OCI-LY7 (cell line): Measurements from ENCODE around the gene THRSP. TPM values are rescaled to one million over a fixed set of nuclear protein-coding genes. Genes with fewer than 3 reads are reported as not detected.
"Not testable (repeated sequence)": the region's sequence is repeated elsewhere in the genome, so short reads cannot be mapped to it uniquely, and the experiment has no call there.

Source experiments
- BruUV-seq: library from RNA; stranded (reverse); fragments of 400-500 nt; replicated peaks from 2 replicates; lab custom pipeline; 2021; lab: Mats Ljungman, UMichigan
- CTCF ChIA-PET: fragments of 300-600 bp; sonication (Branson Sonifier 250); formaldehyde crosslinking; loops from one replicate; lab custom pipeline; 2022; ENCODE audit warnings: antibody characterized with exemption; ENCODE audit not compliant: unreplicated experiment; lab: Charles Lee
- POLR2A ChIA-PET: fragments of 300-600 bp; sonication (Branson Sonifier 250); formaldehyde crosslinking; loops from one replicate; lab custom pipeline; 2022; ENCODE audit warnings: antibody characterized with exemption; lab: Charles Lee
- DNase-seq: peaks from one replicate; pipeline ENCODE4 v3.0.0-alpha.2; 2015; ENCODE audit warnings: low spot score
- H2AFZ ChIP-seq: fragments of 200-600 bp; sonication (generic), shearing (Covaris generic); 2 replicates; pipeline ENCODE4 v1.6.1; 2014; ENCODE audit warnings: mild to moderate bottlenecking, antibody characterized with exemption, low read length, moderate library complexity
- H3K27ac ChIP-seq: fragments of 200-600 bp; sonication (generic); 2 replicates; pipeline ENCODE4 v1.5.1; 2014; ENCODE audit warnings: mixed run types, low read depth, mild to moderate bottlenecking, moderate library complexity, low read length, inconsistent platforms; ENCODE audit not compliant: poor library complexity, severe bottlenecking
- H3K36me3 ChIP-seq: fragments of 200-600 bp; sonication (generic); 2 replicates; pipeline ENCODE4 v1.6.1; 2014; ENCODE audit warnings: mild to moderate bottlenecking, antibody characterized with exemption, low read length, moderate library complexity, mixed read lengths; ENCODE audit not compliant: insufficient read depth
- H3K4me1 ChIP-seq: fragments of 200-600 bp; sonication (generic); 2 replicates; pipeline ENCODE4 v1.5.1; 2014; ENCODE audit warnings: mild to moderate bottlenecking, low read length; ENCODE audit not compliant: insufficient read depth, poor library complexity, severe bottlenecking
- H3K4me2 ChIP-seq: fragments of 200-600 bp; sonication (generic); 2 replicates; pipeline ENCODE4 v1.6.1; 2014; ENCODE audit warnings: mild to moderate bottlenecking, low read length
- H3K4me3 ChIP-seq: fragments of 200-600 bp; sonication (generic); 2 replicates; pipeline ENCODE4 v1.5.1; 2014; ENCODE audit warnings: mild to moderate bottlenecking, low read depth, low read length; ENCODE audit not compliant: poor library complexity, severe bottlenecking
- H3K79me2 ChIP-seq: fragments of 200-600 bp; sonication (generic); 2 replicates; pipeline ENCODE4 v1.6.1; 2016; ENCODE audit warnings: low read depth, mild to moderate bottlenecking, low read length, moderate library complexity, mixed read lengths; ENCODE audit not compliant: insufficient read depth
- H3K9me2 ChIP-seq: fragments of 200-600 bp; sonication (generic); 2 replicates; pipeline ENCODE4 v1.6.1; 2016; ENCODE audit warnings: mild to moderate bottlenecking, low read length, mixed read lengths; ENCODE audit not compliant: insufficient read depth
- H3K9me3 ChIP-seq: fragments of 200-600 bp; sonication (generic); 2 replicates; pipeline ENCODE4 v1.6.1; 2014; ENCODE audit warnings: mild to moderate bottlenecking, mixed run types, low read length, mixed read lengths
- H4K20me1 ChIP-seq: fragments of 200-600 bp; sonication (generic); 2 replicates; pipeline ENCODE4 v1.6.1; 2014; ENCODE audit warnings: mild to moderate bottlenecking, antibody characterized with exemption, low read length, moderate library complexity, mixed read lengths; ENCODE audit not compliant: insufficient read depth
- CTCF ChIP-seq: fragments of 200-600 bp; sonication (generic); conservative IDR thresholded peaks from 2 replicates; pipeline ENCODE4 v1.5.1; 2014; ENCODE audit warnings: mild to moderate bottlenecking, antibody characterized with exemption, low read length, moderate library complexity, mixed read lengths
- EZH2phosphoT487 ChIP-seq: fragments of 200-600 bp; sonication (generic); IDR thresholded peaks from 2 replicates; pipeline ENCODE4 v1.6.1; 2018; ENCODE audit warnings: low read depth, borderline replicate concordance, mild to moderate bottlenecking, mixed run types, antibody characterized with exemption, low read length, moderate library complexity, mixed read lengths
- intact Hi-C: fragments of 100-400 bp; cut with micrococcal nuclease; formaldehyde crosslinking; loops from one replicate; pipeline ENCODE4 v1.10.0; 2022; ENCODE audit not compliant: unreplicated experiment
- total RNA-seq, 2 experiments: library from RNA; depleted of rRNA in 1 of 2; stranded (reverse); fragments of >200 nt in 1 of 2; shearing (Covaris generic) in 1 of 2; gene quantifications; 2 replicates each; pipeline ENCODE4 v1.2.3, GENCODE V29; 2014 to 2022

Gene THRSP
- total RNA-seq, 2 experiments from 2014 or later: not detected

- TF ChIP-seq EZH2phosphoT487 (no peak), CTCF (no peak)
- H3K36me3 ChIP-seq: 0 out of 2 replicates have a peak, but pooled peaks cover 10% of the 10 kb centered on the region
- DNase-seq: no peak
- peaks cover 38% of the 10 kb centered on the region for H3K79me2 ChIP-seq
- H3K27ac ChIP-seq: no peak overlapping the region
- no peak overlapping the region for H3K4me3 ChIP-seq
- no TSS peak for BruUV-seq
- H3K9me3 ChIP-seq: no peaks in the 10 kb centered on the region
- intact Hi-C loops: no loop called here
- H4K20me1 ChIP-seq: no peaks in the 10 kb centered on the region
- POLR2A ChIA-PET: interaction anchor here (1.3 kb wide), 1 partner anchor 82 kb away, joined by 3 read pairs; the partner anchor contains the start of gene INTS4
- H3K9me2 ChIP-seq: no peaks in the 10 kb centered on the region
- H3K4me2 ChIP-seq: no peak overlapping the region
- CTCF ChIA-PET: no interaction called here
- no peak overlapping the region for H2AFZ ChIP-seq
- H3K4me1 ChIP-seq: peaks cover 10% of the 10 kb centered on the region
These were observed 13.2 kb downstream of the THRSP start for GRCh38 chr11:78076733-78077403.

- H3K9me3 ChIP-seq, H3K27ac ChIP-seq, H3K36me3 ChIP-seq, DNase-seq, H4K20me1 ChIP-seq, H3K9me2 ChIP-seq, H2AFZ ChIP-seq, BruUV-seq, CTCF ChIA-PET, intact Hi-C loops: not testable (repeated sequence)
- peaks cover 10% of the 10 kb centered on the region for H3K4me1 ChIP-seq
- H3K4me3 ChIP-seq: peak overlapping the region; percentile 83
- H3K4me2 ChIP-seq: peak overlapping the region; percentile 78
- H3K79me2 ChIP-seq: peaks cover 38% of the 10 kb centered on the region
- POLR2A ChIA-PET: interaction anchor here (1.3 kb wide), 1 partner anchor 83 kb away, joined by 3 read pairs; the partner anchor contains the start of gene INTS4
These were observed 13.9 kb downstream of the THRSP start for GRCh38 chr11:78077592-78077991.

- intact Hi-C loops: no loop called here
- Histone ChIP-seq H3K9me2 (no peaks in the 10 kb centered on the region), H3K4me3 (peak overlapping the region; percentile 83), H3K4me2 (peak overlapping the region; percentile 78), H3K9me3 (no peaks in the 10 kb centered on the region), H2AFZ (peak overlapping the region; percentile 74; the same call in 1 of the 2 replicates), H4K20me1 (no peaks in the 10 kb centered on the region), H3K27ac (no peak overlapping the region), H3K4me1 (peaks cover 10% of the 10 kb centered on the region), H3K79me2 (peaks cover 38% of the 10 kb centered on the region), H3K36me3 (0 out of 2 replicates have a peak, but pooled peaks cover 5% of the 10 kb centered on the region)
- ChIA-PET CTCF (interaction anchor here (1.0 kb wide), 1 partner anchor 83 kb away, joined by 3 read pairs; no protein-coding TSS in a partner anchor), POLR2A (interaction anchor here (0.6 to 1.5 kb wide), 2 partner anchors 61 to 173 kb away, joined by 4 to 5 read pairs; partner anchors contain the start of gene ALG8)
- peak; percentile 8 for DNase-seq
- no TSS peak for BruUV-seq
- TF ChIP-seq CTCF (no peak), EZH2phosphoT487 (no peak)
These were observed 14.8 kb downstream of the THRSP start for GRCh38 chr11:78078218-78079167.
